Panc1 (cell line): ENCODE results near the gene DERL2. TPM values are rescaled to one million over a fixed set of nuclear protein-coding genes. Genes with fewer than 3 reads are reported as not detected.

Experiments used
- ATAC-seq: fragments of 200-7000 bp; cut with Tn5 transposase; 2 replicates; pipeline ENCODE4 v1.9.1; 2020; ENCODE audit warnings: mild to moderate bottlenecking, moderate library complexity
- BruUV-seq: library from RNA; stranded (reverse); fragments of 400-500 nt; replicated peaks from 2 replicates; lab custom pipeline; 2021; lab: Mats Ljungman, UMichigan
- CTCF ChIA-PET: fragments of 300-600 bp; sonication (Branson Sonifier 250); formaldehyde crosslinking; loops from one replicate; lab custom pipeline; 2022; ENCODE audit warnings: antibody characterized with exemption; lab: Charles Lee
- POLR2A ChIA-PET: fragments of 300-600 bp; sonication (Branson Sonifier 250); formaldehyde crosslinking; loops from one replicate; lab custom pipeline; 2022; ENCODE audit warnings: antibody characterized with exemption; lab: Charles Lee
- DNase-seq: peaks from one replicate; pipeline ENCODE4 v3.0.0-alpha.2; 2010; ENCODE audit warnings: low read depth, low spot score
- H3K27ac ChIP-seq: 2 replicates; pipeline ENCODE4 v1.5.1; 2011; ENCODE audit warnings: mild to moderate bottlenecking, low read length, inconsistent platforms
- H3K27me3 ChIP-seq: fragments of 200-500 bp; sonication (Bioruptor generic); 2 replicates; pipeline ENCODE4 v1.6.0; 2014; ENCODE audit warnings: low read length, inconsistent platforms; ENCODE audit not compliant: control insufficient read depth, insufficient read depth
- H3K36me3 ChIP-seq: fragments of 200-500 bp; sonication (Bioruptor generic); 2 replicates; pipeline ENCODE4 v1.5.1; 2014; ENCODE audit warnings: inconsistent platforms, mild to moderate bottlenecking, low read length, moderate library complexity; ENCODE audit not compliant: control insufficient read depth, insufficient read depth
- H3K4me1 ChIP-seq: 2 replicates; pipeline ENCODE4 v1.5.1; 2011; ENCODE audit warnings: inconsistent platforms, mild to moderate bottlenecking, low read length, moderate library complexity; ENCODE audit not compliant: control insufficient read depth, insufficient read depth
- H3K4me3 ChIP-seq, 2 experiments: 2 replicates each; pipeline ENCODE4 v1.5.1; 2011 to 2012; ENCODE audit warnings: low read depth in 2 of 2, low read length in 2 of 2, mild to moderate bottlenecking in 2 of 2, inconsistent platforms in 1 of 2, moderate library complexity in 1 of 2
- H3K9me3 ChIP-seq: fragments of 200-500 bp; sonication (Bioruptor generic); 2 replicates; pipeline ENCODE4 v1.5.1; 2014; ENCODE audit warnings: low read depth, mild to moderate bottlenecking, inconsistent platforms, low read length, moderate library complexity; ENCODE audit not compliant: control insufficient read depth, insufficient read depth
- POLR2AphosphoS5 ChIP-seq: IDR thresholded peaks from 2 replicates; pipeline ENCODE4 v1.6.1; 2012; ENCODE audit warnings: mild to moderate bottlenecking, low read depth, low read length, moderate library complexity
- SIN3A ChIP-seq: IDR thresholded peaks from 2 replicates; pipeline ENCODE4 v1.6.1; 2012; ENCODE audit warnings: low read depth, mild to moderate bottlenecking, low read length, moderate library complexity, borderline replicate concordance; ENCODE audit not compliant: insufficient read depth
- TCF7L2 ChIP-seq: IDR thresholded peaks from 2 replicates; pipeline ENCODE4 v1.6.1; 2011; ENCODE audit warnings: mild to moderate bottlenecking, low read depth, low read length, inconsistent platforms
- in situ Hi-C: cut with HindIII; loops from 2 replicates; pipeline ENCODE4 v1.10.0; 2016; ENCODE audit warnings: low sequenced_read_pairs, low pct_unique_long_range_greater_than_20kb
- intact Hi-C: fragments of 100-400 bp; cut with micrococcal nuclease; formaldehyde crosslinking; loops from one replicate; pipeline ENCODE4 v1.10.0; 2022; ENCODE audit not compliant: unreplicated experiment
- total RNA-seq: library from RNA; stranded (reverse); gene quantifications from one replicate; pipeline ENCODE4 v1.2.1, GENCODE V29; 2021; ENCODE audit not compliant: unreplicated experiment
- TF ChIP-seq, protein P1 (sequence below): fragments of 450-650 bp; IDR thresholded peaks from 2 replicates; pipeline ENCODE4 v1.5.1; 2017; ENCODE audit warnings: mild to moderate bottlenecking
- TF ChIP-seq, protein P2 (sequence below), 2 experiments: IDR thresholded peaks; 2 replicates each; pipeline ENCODE4 v1.6.1; 2011 to 2012; ENCODE audit warnings: low read depth in 2 of 2, control low read depth in 1 of 2, low read length in 1 of 2, mild to moderate bottlenecking in 1 of 2, moderate library complexity in 1 of 2; ENCODE audit not compliant: insufficient read depth in 1 of 2

The DERL2 gene
- total RNA-seq, 1 experiment from 2014 or later: 59.7 TPM

DNA sequence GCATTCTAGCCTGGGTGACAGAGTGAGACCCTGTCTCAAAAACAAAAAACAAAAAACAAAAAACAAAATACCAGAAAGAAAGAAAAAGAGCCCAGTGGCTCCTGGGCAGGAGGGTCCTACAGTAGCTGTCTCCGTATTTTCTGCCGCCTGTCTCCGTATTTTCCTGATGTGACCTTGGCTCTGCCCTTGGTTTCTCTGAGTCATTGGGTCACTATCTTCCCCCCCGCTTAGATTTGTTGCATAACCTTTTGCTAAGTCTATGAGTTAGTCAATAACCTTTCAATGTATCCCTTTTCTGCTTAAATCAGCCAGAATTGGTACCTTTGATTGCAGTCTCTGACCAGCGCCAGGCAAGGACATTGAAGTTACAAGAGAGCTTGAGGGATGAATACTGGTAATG, 37.3 kb upstream of the DERL2 start:
- DNase-seq: no peak
- Histone ChIP-seq H3K9me3 (no peaks in the 10 kb centered on the region), H3K27me3 (no peaks in the 10 kb centered on the region), H3K36me3 (no peaks in the 10 kb centered on the region), H3K4me3 (no peak overlapping the region), H3K4me1 (no peaks in the 10 kb centered on the region), H3K27ac (no peak overlapping the region)
- TF ChIP-seq TCF7L2: no peak
- BruUV-seq: no TSS peak
- intact Hi-C loops (no loop called here), in situ Hi-C loops (no loop called here)
- ATAC-seq: no peak
- ChIA-PET CTCF (no interaction called here), POLR2A (no interaction called here)

DNA sequence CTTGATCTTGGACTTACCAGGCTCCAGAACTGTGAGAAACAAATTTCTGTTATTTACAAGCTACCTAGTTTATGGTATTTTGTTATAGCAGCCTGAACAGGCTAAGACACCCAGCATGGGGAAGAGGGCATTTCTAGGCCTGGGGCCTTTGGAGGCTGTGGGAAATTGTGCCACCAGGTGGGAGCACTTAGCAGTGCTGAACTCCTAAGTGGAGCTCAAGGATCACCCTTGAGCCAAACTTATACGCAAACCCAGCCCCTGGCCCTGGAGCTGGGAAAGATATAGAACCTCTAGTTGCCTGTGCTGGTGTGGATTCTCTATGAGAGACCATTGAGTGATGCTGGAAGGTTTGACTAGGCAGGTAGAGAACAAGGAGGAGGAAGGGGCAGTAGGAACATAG, 36.5 kb upstream of the DERL2 start:
- intact Hi-C loops (no loop called here), in situ Hi-C loops (no loop called here)
- H3K27me3 ChIP-seq: no peaks in the 10 kb centered on the region
- no peaks in the 10 kb centered on the region for H3K36me3 ChIP-seq
- ChIA-PET POLR2A (no interaction called here), CTCF (no interaction called here)
- no peak for ATAC-seq
- no peak for DNase-seq
- no TSS peak for BruUV-seq
- H3K4me1 ChIP-seq: no peaks in the 10 kb centered on the region
- H3K27ac ChIP-seq: no peak overlapping the region
- H3K9me3 ChIP-seq: no peaks in the 10 kb centered on the region
- no peak overlapping the region for H3K4me3 ChIP-seq
- TF ChIP-seq, protein P1, sequence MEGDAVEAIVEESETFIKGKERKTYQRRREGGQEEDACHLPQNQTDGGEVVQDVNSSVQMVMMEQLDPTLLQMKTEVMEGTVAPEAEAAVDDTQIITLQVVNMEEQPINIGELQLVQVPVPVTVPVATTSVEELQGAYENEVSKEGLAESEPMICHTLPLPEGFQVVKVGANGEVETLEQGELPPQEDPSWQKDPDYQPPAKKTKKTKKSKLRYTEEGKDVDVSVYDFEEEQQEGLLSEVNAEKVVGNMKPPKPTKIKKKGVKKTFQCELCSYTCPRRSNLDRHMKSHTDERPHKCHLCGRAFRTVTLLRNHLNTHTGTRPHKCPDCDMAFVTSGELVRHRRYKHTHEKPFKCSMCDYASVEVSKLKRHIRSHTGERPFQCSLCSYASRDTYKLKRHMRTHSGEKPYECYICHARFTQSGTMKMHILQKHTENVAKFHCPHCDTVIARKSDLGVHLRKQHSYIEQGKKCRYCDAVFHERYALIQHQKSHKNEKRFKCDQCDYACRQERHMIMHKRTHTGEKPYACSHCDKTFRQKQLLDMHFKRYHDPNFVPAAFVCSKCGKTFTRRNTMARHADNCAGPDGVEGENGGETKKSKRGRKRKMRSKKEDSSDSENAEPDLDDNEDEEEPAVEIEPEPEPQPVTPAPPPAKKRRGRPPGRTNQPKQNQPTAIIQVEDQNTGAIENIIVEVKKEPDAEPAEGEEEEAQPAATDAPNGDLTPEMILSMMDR: no peak
- TF ChIP-seq, protein P2, sequence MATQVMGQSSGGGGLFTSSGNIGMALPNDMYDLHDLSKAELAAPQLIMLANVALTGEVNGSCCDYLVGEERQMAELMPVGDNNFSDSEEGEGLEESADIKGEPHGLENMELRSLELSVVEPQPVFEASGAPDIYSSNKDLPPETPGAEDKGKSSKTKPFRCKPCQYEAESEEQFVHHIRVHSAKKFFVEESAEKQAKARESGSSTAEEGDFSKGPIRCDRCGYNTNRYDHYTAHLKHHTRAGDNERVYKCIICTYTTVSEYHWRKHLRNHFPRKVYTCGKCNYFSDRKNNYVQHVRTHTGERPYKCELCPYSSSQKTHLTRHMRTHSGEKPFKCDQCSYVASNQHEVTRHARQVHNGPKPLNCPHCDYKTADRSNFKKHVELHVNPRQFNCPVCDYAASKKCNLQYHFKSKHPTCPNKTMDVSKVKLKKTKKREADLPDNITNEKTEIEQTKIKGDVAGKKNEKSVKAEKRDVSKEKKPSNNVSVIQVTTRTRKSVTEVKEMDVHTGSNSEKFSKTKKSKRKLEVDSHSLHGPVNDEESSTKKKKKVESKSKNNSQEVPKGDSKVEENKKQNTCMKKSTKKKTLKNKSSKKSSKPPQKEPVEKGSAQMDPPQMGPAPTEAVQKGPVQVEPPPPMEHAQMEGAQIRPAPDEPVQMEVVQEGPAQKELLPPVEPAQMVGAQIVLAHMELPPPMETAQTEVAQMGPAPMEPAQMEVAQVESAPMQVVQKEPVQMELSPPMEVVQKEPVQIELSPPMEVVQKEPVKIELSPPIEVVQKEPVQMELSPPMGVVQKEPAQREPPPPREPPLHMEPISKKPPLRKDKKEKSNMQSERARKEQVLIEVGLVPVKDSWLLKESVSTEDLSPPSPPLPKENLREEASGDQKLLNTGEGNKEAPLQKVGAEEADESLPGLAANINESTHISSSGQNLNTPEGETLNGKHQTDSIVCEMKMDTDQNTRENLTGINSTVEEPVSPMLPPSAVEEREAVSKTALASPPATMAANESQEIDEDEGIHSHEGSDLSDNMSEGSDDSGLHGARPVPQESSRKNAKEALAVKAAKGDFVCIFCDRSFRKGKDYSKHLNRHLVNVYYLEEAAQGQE (IDR thresholded peaks at IDR 0.05; ENCODE audit: insufficient read depth in 1 of 2, low read depth in 2 of 2, low read length in 1 of 2): no peak
- TF ChIP-seq SIN3A (no peak), TCF7L2 (no peak), POLR2AphosphoS5 (no peak)

DNA sequence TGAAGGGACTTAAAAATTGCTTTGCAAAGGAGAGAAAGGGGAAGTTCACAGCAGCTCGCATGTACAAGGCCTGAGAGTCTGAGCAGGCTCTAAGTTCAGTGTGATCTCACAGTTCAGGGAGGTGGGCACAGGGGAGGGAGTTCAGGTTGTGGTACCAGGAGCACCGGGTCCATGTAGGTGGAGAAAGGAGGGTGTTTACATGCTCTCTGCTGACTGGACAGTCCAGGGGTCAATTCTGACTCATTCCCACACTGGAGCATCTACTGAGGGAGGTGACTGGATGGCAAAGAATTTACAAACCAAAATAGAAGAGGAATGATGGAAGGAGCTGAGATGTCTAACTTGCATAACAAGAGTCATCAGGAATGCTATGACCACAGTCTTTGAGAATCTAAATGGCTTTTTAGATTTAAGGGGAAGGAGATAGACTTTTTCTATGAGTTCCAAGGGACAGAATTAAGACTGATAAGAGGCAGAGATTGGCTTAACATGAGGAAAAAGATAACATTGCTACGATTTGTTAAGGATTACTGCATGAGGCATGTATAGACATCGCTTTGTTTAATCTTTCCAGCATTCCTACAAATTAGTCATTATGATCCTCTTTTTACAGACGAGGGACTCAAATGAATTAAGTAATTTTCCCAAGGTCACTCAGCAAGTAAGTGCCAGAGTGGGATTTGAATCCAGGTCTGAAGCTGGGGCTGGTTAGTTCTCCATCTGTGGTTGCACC, 30.2 kb upstream of the DERL2 start:
- intact Hi-C loops (no loop called here), in situ Hi-C loops (no loop called here)
- no TSS peak for BruUV-seq
- no peak overlapping the region for H3K4me3 ChIP-seq
- TF ChIP-seq, protein P2 (IDR thresholded peaks at IDR 0.05; ENCODE audit: insufficient read depth in 1 of 2, low read depth in 2 of 2, low read length in 1 of 2): no peak
- no peak for TF ChIP-seq TCF7L2
- TF ChIP-seq, protein P1: no peak
- TF ChIP-seq POLR2AphosphoS5: no peak
- TF ChIP-seq SIN3A: no peak
- ChIA-PET CTCF (no interaction called here), POLR2A (no interaction called here)
- H3K27me3 ChIP-seq: no peaks in the 10 kb centered on the region
- no peaks in the 10 kb centered on the region for H3K36me3 ChIP-seq
- H3K9me3 ChIP-seq: no peaks in the 10 kb centered on the region
- H3K4me1 ChIP-seq: no peaks in the 10 kb centered on the region
- DNase-seq (peak; percentile 91), ATAC-seq (peak; percentile 90)
- H3K27ac ChIP-seq: no peak overlapping the region
